A549 (cell line): ENCODE data around the gene DGKD.

Experiments
- CEBPB ChIP-seq, 2 experiments: fragments of >200 bp in 1 of 2; sonication (Bioruptor Twin) in 1 of 2; formaldehyde crosslinking in 1 of 2; IDR thresholded peaks; 2 replicates each; pipeline ENCODE4 v1.6.1; 2012 to 2016
- CHD2 ChIP-seq: fragments of 150-350 bp; IDR thresholded peaks from 2 replicates; pipeline ENCODE4 v1.6.1; 2014; ENCODE audit warnings: low read length; ENCODE audit not compliant: partially characterized antibody
- CTCF ChIP-seq: fragments of >200 bp; sonication (Bioruptor Twin); formaldehyde crosslinking; IDR thresholded peaks from 3 replicates; pipeline ENCODE4 v1.5.1; 2016
- EHF ChIP-seq: fragments of 250-450 bp; sonication (Bioruptor Pico); IDR thresholded peaks from 2 replicates; pipeline ENCODE4 v1.5.0; 2020; ENCODE audit warnings: mild to moderate bottlenecking
- HMGXB4 ChIP-seq: fragments of 250-450 bp; sonication (Bioruptor Pico); IDR thresholded peaks from 2 replicates; pipeline ENCODE4 v1.5.0; 2021; ENCODE audit warnings: mild to moderate bottlenecking, moderate library complexity, borderline replicate concordance
- JUN ChIP-seq, 2 experiments: fragments of >200 bp; sonication (Bioruptor Twin); formaldehyde crosslinking; IDR thresholded peaks; 2 replicates in 1 of 2; 3 replicates in 1 of 2; pipeline ENCODE4 v1.6.1; 2016 to 2017
- MAX ChIP-seq: IDR thresholded peaks from 2 replicates; pipeline ENCODE4 v1.6.1; 2012
- NR3C1 ChIP-seq: fragments of >200 bp; sonication (Bioruptor Twin); formaldehyde crosslinking; IDR thresholded peaks from 3 replicates; pipeline ENCODE4 v1.6.1; 2017
- POLR2A ChIP-seq: IDR thresholded peaks from 2 replicates; pipeline ENCODE4 v1.6.1; 2012; ENCODE audit warnings: mild to moderate bottlenecking, low read length
- POLR2AphosphoS2 ChIP-seq: conservative IDR thresholded peaks from 2 replicates; pipeline ENCODE4 v1.6.1; 2012; ENCODE audit warnings: low read length, improper control_type of control experiment, inconsistent platforms
- RAD21 ChIP-seq, 2 experiments: fragments of >200 bp in 1 of 2; sonication (Bioruptor Twin) in 1 of 2; formaldehyde crosslinking in 1 of 2; IDR thresholded peaks in 1 of 2; conservative IDR thresholded peaks in 1 of 2; 2 replicates in 1 of 2; 3 replicates in 1 of 2; pipeline ENCODE4 v1.6.1; 2012 to 2018; ENCODE audit warnings: inconsistent platforms in 1 of 2
- SMC3 ChIP-seq: fragments of >200 bp; sonication (Bioruptor Twin); formaldehyde crosslinking; IDR thresholded peaks from 3 replicates; pipeline ENCODE4 v1.6.1; 2018; ENCODE audit warnings: inconsistent platforms

- TF ChIP-seq SMC3 (no peak), CTCF (no peak), EHF (CRISPR knock-in tag) (no peak), CHD2 (no peak), POLR2A (no peak), HMGXB4 (CRISPR knock-in tag) (no peak), POLR2AphosphoS2 (no peak), MAX (no peak), JUN (IDR thresholded peaks at IDR 0.05) (no peak), NR3C1 (no peak), CEBPB (IDR thresholded peaks at IDR 0.05) (no peak), RAD21 (conservative IDR thresholded peaks at IDR 0.05 in 1 of 2, IDR thresholded peaks at IDR 0.05 in 1 of 2) (no peak)
Measured at GRCh38 chr2:233491326-233491725, 137.0 kb downstream of the DGKD start.
